ENCODE measurements around the gene GABRG3. TPM values are rescaled to one million over a fixed set of nuclear protein-coding genes. Genes with fewer than 3 reads are reported as not detected.

Gene GABRG3
- total and polyA plus RNA-seq, 4 donors = 0.02 to 0.19 TPM; not detected in 2

DNA sequence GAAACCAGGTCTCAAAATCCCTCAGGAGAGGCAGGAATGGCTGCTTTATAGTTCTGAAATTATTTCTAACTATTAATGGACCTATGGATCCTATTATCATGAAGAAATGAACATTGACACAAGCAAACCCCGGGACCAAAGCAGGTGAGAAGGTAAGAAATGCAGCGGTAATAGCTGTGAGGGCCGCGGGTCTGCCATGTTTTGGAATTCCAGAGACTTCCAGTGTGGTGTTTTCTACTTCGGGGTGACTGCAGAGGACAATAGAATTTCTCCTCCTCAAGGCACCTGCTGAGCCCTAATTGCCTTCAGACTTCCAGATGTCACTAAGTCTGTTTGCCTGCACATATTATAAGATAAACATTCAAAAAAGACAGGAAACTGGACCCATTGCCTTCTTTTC, 437.4 kb downstream of the GABRG3 start:
- Histone ChIP-seq H3K9ac (ENCODE audit: low read depth in 1 of 2, low read length in 2 of 2) (no peak overlapping the region), H3K27me3 (ENCODE audit: control insufficient read depth in 4 of 4, insufficient read depth in 4 of 4, low read length in 3 of 4) (no peaks in the 10 kb centered on the region), H3K27ac (ENCODE audit: low read depth in 1 of 2, low read length in 2 of 2) (no peak overlapping the region), H3K9me3 (ENCODE audit: control insufficient read depth in 4 of 4, low read length in 3 of 4) (no peaks in the 10 kb centered on the region), H3K36me3 (ENCODE audit: control insufficient read depth in 4 of 4, insufficient read depth in 3 of 4, low read depth in 1 of 4, low read length in 3 of 4) (no peaks in the 10 kb centered on the region), H3K4me1 (ENCODE audit: control insufficient read depth in 4 of 4, insufficient read depth in 4 of 4, low read length in 3 of 4) (no peaks in the 10 kb centered on the region), H3K4me3 (ENCODE audit: low read depth in 1 of 3, low read length in 3 of 3) (no peak overlapping the region)
- no peak for DNase-seq (ENCODE audit: low spot score)
- 80% methylated on average over 5 of the region's 5 CpGs for WGBS
- no peak for TF ChIP-seq EGR1 (IDR thresholded peaks at IDR 0.05; ENCODE audit: low read depth in 2 of 2)
- TF ChIP-seq ZBTB33 (IDR thresholded peaks at IDR 0.05) = no peak
- TF ChIP-seq JUND (IDR thresholded peaks at IDR 0.05) = no peak
- TF ChIP-seq RAD21 (IDR thresholded peaks at IDR 0.05) = no peak
- no peak for TF ChIP-seq HNF4A (conservative IDR thresholded peaks at IDR 0.05)
- TF ChIP-seq, protein P1, sequence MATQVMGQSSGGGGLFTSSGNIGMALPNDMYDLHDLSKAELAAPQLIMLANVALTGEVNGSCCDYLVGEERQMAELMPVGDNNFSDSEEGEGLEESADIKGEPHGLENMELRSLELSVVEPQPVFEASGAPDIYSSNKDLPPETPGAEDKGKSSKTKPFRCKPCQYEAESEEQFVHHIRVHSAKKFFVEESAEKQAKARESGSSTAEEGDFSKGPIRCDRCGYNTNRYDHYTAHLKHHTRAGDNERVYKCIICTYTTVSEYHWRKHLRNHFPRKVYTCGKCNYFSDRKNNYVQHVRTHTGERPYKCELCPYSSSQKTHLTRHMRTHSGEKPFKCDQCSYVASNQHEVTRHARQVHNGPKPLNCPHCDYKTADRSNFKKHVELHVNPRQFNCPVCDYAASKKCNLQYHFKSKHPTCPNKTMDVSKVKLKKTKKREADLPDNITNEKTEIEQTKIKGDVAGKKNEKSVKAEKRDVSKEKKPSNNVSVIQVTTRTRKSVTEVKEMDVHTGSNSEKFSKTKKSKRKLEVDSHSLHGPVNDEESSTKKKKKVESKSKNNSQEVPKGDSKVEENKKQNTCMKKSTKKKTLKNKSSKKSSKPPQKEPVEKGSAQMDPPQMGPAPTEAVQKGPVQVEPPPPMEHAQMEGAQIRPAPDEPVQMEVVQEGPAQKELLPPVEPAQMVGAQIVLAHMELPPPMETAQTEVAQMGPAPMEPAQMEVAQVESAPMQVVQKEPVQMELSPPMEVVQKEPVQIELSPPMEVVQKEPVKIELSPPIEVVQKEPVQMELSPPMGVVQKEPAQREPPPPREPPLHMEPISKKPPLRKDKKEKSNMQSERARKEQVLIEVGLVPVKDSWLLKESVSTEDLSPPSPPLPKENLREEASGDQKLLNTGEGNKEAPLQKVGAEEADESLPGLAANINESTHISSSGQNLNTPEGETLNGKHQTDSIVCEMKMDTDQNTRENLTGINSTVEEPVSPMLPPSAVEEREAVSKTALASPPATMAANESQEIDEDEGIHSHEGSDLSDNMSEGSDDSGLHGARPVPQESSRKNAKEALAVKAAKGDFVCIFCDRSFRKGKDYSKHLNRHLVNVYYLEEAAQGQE (IDR thresholded peaks at IDR 0.05) = no peak
- TF ChIP-seq FOXA2 (IDR thresholded peaks at IDR 0.05) = no peak
- TF ChIP-seq, protein P2, sequence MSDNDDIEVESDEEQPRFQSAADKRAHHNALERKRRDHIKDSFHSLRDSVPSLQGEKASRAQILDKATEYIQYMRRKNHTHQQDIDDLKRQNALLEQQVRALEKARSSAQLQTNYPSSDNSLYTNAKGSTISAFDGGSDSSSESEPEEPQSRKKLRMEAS (IDR thresholded peaks at IDR 0.05) = no peak

- H3K4me1 ChIP-seq (ENCODE audit: control insufficient read depth in 4 of 4, insufficient read depth in 4 of 4, low read length in 3 of 4) = no peaks in the 10 kb centered on the region
- H3K27ac ChIP-seq (ENCODE audit: low read depth in 1 of 2, low read length in 2 of 2) = no peak overlapping the region
- no peaks in the 10 kb centered on the region for H3K27me3 ChIP-seq (ENCODE audit: control insufficient read depth in 4 of 4, insufficient read depth in 4 of 4, low read length in 3 of 4)
- 72% methylated on average over 6 of the region's 6 CpGs for WGBS
- no peaks in the 10 kb centered on the region for H3K9me3 ChIP-seq (ENCODE audit: control insufficient read depth in 4 of 4, low read length in 3 of 4)
- H3K9ac ChIP-seq (ENCODE audit: low read depth in 1 of 2, low read length in 2 of 2) = no peak overlapping the region
- TF ChIP-seq RAD21 (IDR thresholded peaks at IDR 0.05) = no peak
- TF ChIP-seq HNF4A (conservative IDR thresholded peaks at IDR 0.05) = no peak
- TF ChIP-seq FOXA1 (IDR thresholded peaks at IDR 0.05) = no peak
- no peak for TF ChIP-seq SP1 (IDR thresholded peaks at IDR 0.05)
- no peak for TF ChIP-seq HNF4G (IDR thresholded peaks at IDR 0.05)
- TF ChIP-seq EGR1 (IDR thresholded peaks at IDR 0.05; ENCODE audit: low read depth in 2 of 2) = no peak
- TF ChIP-seq, protein P3, sequence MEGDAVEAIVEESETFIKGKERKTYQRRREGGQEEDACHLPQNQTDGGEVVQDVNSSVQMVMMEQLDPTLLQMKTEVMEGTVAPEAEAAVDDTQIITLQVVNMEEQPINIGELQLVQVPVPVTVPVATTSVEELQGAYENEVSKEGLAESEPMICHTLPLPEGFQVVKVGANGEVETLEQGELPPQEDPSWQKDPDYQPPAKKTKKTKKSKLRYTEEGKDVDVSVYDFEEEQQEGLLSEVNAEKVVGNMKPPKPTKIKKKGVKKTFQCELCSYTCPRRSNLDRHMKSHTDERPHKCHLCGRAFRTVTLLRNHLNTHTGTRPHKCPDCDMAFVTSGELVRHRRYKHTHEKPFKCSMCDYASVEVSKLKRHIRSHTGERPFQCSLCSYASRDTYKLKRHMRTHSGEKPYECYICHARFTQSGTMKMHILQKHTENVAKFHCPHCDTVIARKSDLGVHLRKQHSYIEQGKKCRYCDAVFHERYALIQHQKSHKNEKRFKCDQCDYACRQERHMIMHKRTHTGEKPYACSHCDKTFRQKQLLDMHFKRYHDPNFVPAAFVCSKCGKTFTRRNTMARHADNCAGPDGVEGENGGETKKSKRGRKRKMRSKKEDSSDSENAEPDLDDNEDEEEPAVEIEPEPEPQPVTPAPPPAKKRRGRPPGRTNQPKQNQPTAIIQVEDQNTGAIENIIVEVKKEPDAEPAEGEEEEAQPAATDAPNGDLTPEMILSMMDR (IDR thresholded peaks at IDR 0.05; ENCODE audit: low read depth, low read length, missing input control) = no peak
- TF ChIP-seq FOXA2 (IDR thresholded peaks at IDR 0.05) = no peak
- TF ChIP-seq YY1 (IDR thresholded peaks at IDR 0.05) = no peak
- TF ChIP-seq TAF1 (conservative IDR thresholded peaks at IDR 0.05) = no peak
- no peak for TF ChIP-seq NR2F2 (IDR thresholded peaks at IDR 0.05)
- no peak for TF ChIP-seq JUND (IDR thresholded peaks at IDR 0.05)
- TF ChIP-seq, protein P2 (IDR thresholded peaks at IDR 0.05) = no peak
- no peak for TF ChIP-seq RXRA (IDR thresholded peaks at IDR 0.05)
- TF ChIP-seq, protein P1 (IDR thresholded peaks at IDR 0.05) = no peak
- no peak for TF ChIP-seq GABPA (IDR thresholded peaks at IDR 0.05 in 1 of 2, conservative IDR thresholded peaks at IDR 0.05 in 1 of 2)
- no peak overlapping the region for H3K4me3 ChIP-seq (ENCODE audit: low read depth in 1 of 3, low read length in 3 of 3)
- no peaks in the 10 kb centered on the region for H3K36me3 ChIP-seq (ENCODE audit: control insufficient read depth in 4 of 4, insufficient read depth in 3 of 4, low read depth in 1 of 4, low read length in 3 of 4)
- DNase-seq (ENCODE audit: low spot score) = no peak
Measured at GRCh38 chr15:27410996-27411605, 440.1 kb downstream of the GABRG3 start.

Measured in liver (tissue), 9 donors.